ENCODE data around the gene TSNAXIP1.
"Not testable (repeated sequence)": the region's sequence is repeated elsewhere in the genome, so short reads cannot be mapped to it uniquely, and the experiment has no call there.

Gene TSNAXIP1

GRCh38 chr16:67834242-67834614, 27.5 kb downstream of the TSNAXIP1 start:
- no peak for DNase-seq (ENCODE audit: low read depth)

- DNase-seq (ENCODE audit: low read depth) = not testable (repeated sequence)
Observed at GRCh38 chr16:67837190-67837589, 30.5 kb downstream of the TSNAXIP1 start.

GRCh38 chr16:67837811-67838210, 31.1 kb downstream of the TSNAXIP1 start:
- DNase-seq (ENCODE audit: low read depth) = no peak

- no peak for DNase-seq (ENCODE audit: low read depth)
Observed at GRCh38 chr16:67841198-67841815, 34.6 kb downstream of the TSNAXIP1 start.

- peak; percentile 89 for DNase-seq (ENCODE audit: low read depth)
Observed at GRCh38 chr16:67841816-67842508, 35.3 kb downstream of the TSNAXIP1 start, which contains the start of gene THAP11. TSS of gene THAP11 (plus strand) at chr16:67842320. CDS start at chr16:67842555, 235 bp downstream.

- peak; percentile 42 for DNase-seq (ENCODE audit: low read depth)
Observed at GRCh38 chr16:67842509-67843342, 36.0 kb downstream of the TSNAXIP1 start.

GRCh38 chr16:67843343-67843765, 36.7 kb downstream of the TSNAXIP1 start:
- DNase-seq (ENCODE audit: low read depth) = no peak

- no peak for DNase-seq (ENCODE audit: low read depth)
Observed at GRCh38 chr16:67844497-67844896, 37.8 kb downstream of the TSNAXIP1 start.

GRCh38 chr16:67845291-67846062, 38.8 kb downstream of the TSNAXIP1 start:
- DNase-seq (ENCODE audit: low read depth) = no peak

- DNase-seq (ENCODE audit: low read depth) = no peak
Observed at GRCh38 chr16:67846063-67846319, 39.3 kb downstream of the TSNAXIP1 start.

GRCh38 chr16:67846320-67847063, 39.8 kb downstream of the TSNAXIP1 start, which contains the start of gene NUTF2:
TSS of gene NUTF2 (plus strand) at chr16:67846933. CDS start at chr16:67865131, 18,198 bp downstream.
- peak; percentile 92 for DNase-seq (ENCODE audit: low read depth)

- DNase-seq (ENCODE audit: low read depth) = no peak
Observed at GRCh38 chr16:67847064-67847861, 40.6 kb downstream of the TSNAXIP1 start, which contains the start of gene CENPT. TSS of gene CENPT (minus strand) at chr16:67847693. CDS start at chr16:67833859, 13,834 bp downstream.

- no peak for DNase-seq (ENCODE audit: low read depth)
Observed at GRCh38 chr16:67848118-67848517, 41.4 kb downstream of the TSNAXIP1 start.

- DNase-seq (ENCODE audit: low read depth) = no peak
Observed at GRCh38 chr16:67853670-67854069, 47.0 kb downstream of the TSNAXIP1 start.

GRCh38 chr16:67855789-67856188, 49.1 kb downstream of the TSNAXIP1 start:
- no peak for DNase-seq (ENCODE audit: low read depth)

GRCh38 chr16:67856927-67857546, 50.3 kb downstream of the TSNAXIP1 start:
- no peak for DNase-seq (ENCODE audit: low read depth)

GRCh38 chr16:67857547-67858233, 51.0 kb downstream of the TSNAXIP1 start:
- peak; percentile 25 for DNase-seq (ENCODE audit: low read depth)

- DNase-seq (ENCODE audit: low read depth) = no peak
Observed at GRCh38 chr16:67858500-67858899, 51.8 kb downstream of the TSNAXIP1 start.
